ENCODE results near the gene TRIM50. TPM values are rescaled to one million over a fixed set of nuclear protein-coding genes. Genes with fewer than 3 reads are reported as not detected.
"Not testable (repeated sequence)": the region's sequence is repeated elsewhere in the genome, so short reads cannot be mapped to it uniquely, and the experiment has no call there.

The TRIM50 gene
- total and polyA plus RNA-seq, 9 of the 15 experiments (the other 6 are each of a cell fraction or from before 2014, with no cell fraction given): not detected

GRCh38 chr7:73323434-73324080, 4.3 kb downstream of the TRIM50 start:
- H4K20me1 ChIP-seq (replicated peaks; ENCODE audit: control insufficient read depth, insufficient read depth, low read length); H3K9me1 ChIP-seq (ENCODE audit: control insufficient read depth, insufficient read depth, low read length); H3K79me2 ChIP-seq (ENCODE audit: control insufficient read depth, insufficient read depth, low read length); ATAC-seq; H2AFZ ChIP-seq (ENCODE audit: low read depth, low read length); DNase-seq (ENCODE audit: extremely low read depth in 1 of 4, low spot score in 3 of 4); H3K36me3 ChIP-seq (ENCODE audit: control insufficient read depth, insufficient read depth, low read length); H3K4me3 ChIP-seq; H3K4me2 ChIP-seq (ENCODE audit: insufficient read depth, low read length); in situ Hi-C loops (cut with MboI); FAIRE-seq; H3K9me3 ChIP-seq (replicated peaks; ENCODE audit: control insufficient read depth, insufficient read depth, low read depth, low read length); H3K9ac ChIP-seq (ENCODE audit: insufficient read depth in 1 of 2, low read depth in 2 of 2, low read length in 2 of 2); H3K27ac ChIP-seq (ENCODE audit: extremely low read depth, low read depth, low read length); BruUV-seq (replicated peaks): not testable (repeated sequence)
- 8% methylated on average over 5 of the region's 5 CpGs for WGBS (ENCODE audit: insufficient coverage, low coverage, missing lambda C conversion rate)
- H3K4me1 ChIP-seq (replicated peaks in 1 of 2; ENCODE audit: control insufficient read depth in 2 of 2, insufficient read depth in 2 of 2, low read length in 2 of 2): peaks cover 0 to 15% of the 10 kb centered on the region in 2 experiments; a peak in 2 of 5 replicates
- H3K27me3 ChIP-seq (ENCODE audit: control insufficient read depth in 2 of 2, insufficient read depth in 2 of 2, low read length in 2 of 2): peaks cover 17 to 46% of the 10 kb centered on the region in 2 experiments
- POLR2A ChIA-PET: interaction anchor here (0.7 to 1.5 kb wide), 2 partner anchors 8 to 23 kb away, joined by 3 to 4 read pairs; no protein-coding TSS in a partner anchor
- CTCF ChIA-PET (ENCODE audit: low intra/inter-chr PET ratio): interaction anchor here (0.5 to 1.3 kb wide), 3 partner anchors 128 to 411 kb away, joined by 3 to 7 read pairs (median 3); no protein-coding TSS in a partner anchor
- intact Hi-C loops (cut with micrococcal nuclease): loop anchor here (5.0 kb wide), 2 partner anchors 114 to 129 kb away; no protein-coding TSS in a partner anchor
- TF ChIP-seq C11orf30 (IDR thresholded peaks at IDR 0.05; ENCODE audit: low read depth): peak; percentile 55
- peak; percentile 50; the same call in 1 of the 2 replicates for TF ChIP-seq ZNF121 (CRISPR knock-in tag; conservative IDR thresholded peaks at IDR 0.05)
- peak; percentile 61 for TF ChIP-seq ZNF316 (IDR thresholded peaks at IDR 0.05)
- peak; percentile 29 for TF ChIP-seq MAFG (tag; conservative IDR thresholded peaks at IDR 0.05)

- H3K27me3 ChIP-seq (ENCODE audit: control insufficient read depth in 2 of 2, insufficient read depth in 2 of 2, low read length in 2 of 2): peaks cover 17 to 58% of the 10 kb centered on the region in 2 experiments
- H3K9ac ChIP-seq (ENCODE audit: insufficient read depth in 1 of 2, low read depth in 2 of 2, low read length in 2 of 2); H3K4me2 ChIP-seq (ENCODE audit: insufficient read depth, low read length); BruUV-seq (replicated peaks); H2AFZ ChIP-seq (ENCODE audit: low read depth, low read length); CTCF ChIA-PET (ENCODE audit: low intra/inter-chr PET ratio); H3K9me3 ChIP-seq (replicated peaks; ENCODE audit: control insufficient read depth, insufficient read depth, low read depth, low read length); H4K20me1 ChIP-seq (replicated peaks; ENCODE audit: control insufficient read depth, insufficient read depth, low read length); FAIRE-seq; POLR2A ChIA-PET; H3K36me3 ChIP-seq (ENCODE audit: control insufficient read depth, insufficient read depth, low read length); H3K4me3 ChIP-seq; H3K27ac ChIP-seq (ENCODE audit: extremely low read depth, low read depth, low read length); H3K79me2 ChIP-seq (ENCODE audit: control insufficient read depth, insufficient read depth, low read length); in situ Hi-C loops (cut with MboI); H3K9me1 ChIP-seq (ENCODE audit: control insufficient read depth, insufficient read depth, low read length): not testable (repeated sequence)
- peak; percentile 63 for ATAC-seq
- WGBS (ENCODE audit: insufficient coverage, low coverage, missing lambda C conversion rate): 9% methylated on average over 8 of the region's 9 CpGs
- intact Hi-C loops (cut with micrococcal nuclease): loop anchor here (5.0 kb wide), 2 partner anchors 117 to 132 kb away; no protein-coding TSS in a partner anchor
- H3K4me1 ChIP-seq (replicated peaks in 1 of 2; ENCODE audit: control insufficient read depth in 2 of 2, insufficient read depth in 2 of 2, low read length in 2 of 2): peaks cover 0 to 15% of the 10 kb centered on the region in 2 experiments; a peak in 2 of 5 replicates
- DNase-seq (ENCODE audit: extremely low read depth in 1 of 4, low spot score in 3 of 4): peak in 1 of 4 experiments; percentile 31
- TF ChIP-seq, protein P1, sequence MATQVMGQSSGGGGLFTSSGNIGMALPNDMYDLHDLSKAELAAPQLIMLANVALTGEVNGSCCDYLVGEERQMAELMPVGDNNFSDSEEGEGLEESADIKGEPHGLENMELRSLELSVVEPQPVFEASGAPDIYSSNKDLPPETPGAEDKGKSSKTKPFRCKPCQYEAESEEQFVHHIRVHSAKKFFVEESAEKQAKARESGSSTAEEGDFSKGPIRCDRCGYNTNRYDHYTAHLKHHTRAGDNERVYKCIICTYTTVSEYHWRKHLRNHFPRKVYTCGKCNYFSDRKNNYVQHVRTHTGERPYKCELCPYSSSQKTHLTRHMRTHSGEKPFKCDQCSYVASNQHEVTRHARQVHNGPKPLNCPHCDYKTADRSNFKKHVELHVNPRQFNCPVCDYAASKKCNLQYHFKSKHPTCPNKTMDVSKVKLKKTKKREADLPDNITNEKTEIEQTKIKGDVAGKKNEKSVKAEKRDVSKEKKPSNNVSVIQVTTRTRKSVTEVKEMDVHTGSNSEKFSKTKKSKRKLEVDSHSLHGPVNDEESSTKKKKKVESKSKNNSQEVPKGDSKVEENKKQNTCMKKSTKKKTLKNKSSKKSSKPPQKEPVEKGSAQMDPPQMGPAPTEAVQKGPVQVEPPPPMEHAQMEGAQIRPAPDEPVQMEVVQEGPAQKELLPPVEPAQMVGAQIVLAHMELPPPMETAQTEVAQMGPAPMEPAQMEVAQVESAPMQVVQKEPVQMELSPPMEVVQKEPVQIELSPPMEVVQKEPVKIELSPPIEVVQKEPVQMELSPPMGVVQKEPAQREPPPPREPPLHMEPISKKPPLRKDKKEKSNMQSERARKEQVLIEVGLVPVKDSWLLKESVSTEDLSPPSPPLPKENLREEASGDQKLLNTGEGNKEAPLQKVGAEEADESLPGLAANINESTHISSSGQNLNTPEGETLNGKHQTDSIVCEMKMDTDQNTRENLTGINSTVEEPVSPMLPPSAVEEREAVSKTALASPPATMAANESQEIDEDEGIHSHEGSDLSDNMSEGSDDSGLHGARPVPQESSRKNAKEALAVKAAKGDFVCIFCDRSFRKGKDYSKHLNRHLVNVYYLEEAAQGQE (IDR thresholded peaks at IDR 0.05; ENCODE audit: borderline replicate concordance): peak; percentile 38; the same call in 1 of the 2 replicates
- TF ChIP-seq, protein P1 (CRISPR knock-in tag; IDR thresholded peaks at IDR 0.05; ENCODE audit: low read depth): not testable (repeated sequence)
Measured at GRCh38 chr7:73320009-73320408, 7.9 kb downstream of the TRIM50 start.
